Nephron (organoid): Measurements from ENCODE around the gene TNKS2.

Experiments
- H3K27ac Mint-ChIP-seq, 3 experiments: 2 replicates each; pipeline ENCODE4 v1.8.0; 2020; ENCODE audit warnings: mixed read lengths in 3 of 3, mild to moderate bottlenecking in 2 of 3, moderate library complexity in 1 of 3
- H3K27me3 Mint-ChIP-seq: 2 replicates; pipeline ENCODE4 v1.8.0; 2021; ENCODE audit warnings: low read depth, mild to moderate bottlenecking, moderate library complexity, mixed read lengths
- H3K36me3 Mint-ChIP-seq: 2 replicates; pipeline ENCODE4 v1.8.0; 2020; ENCODE audit warnings: low read depth, mixed read lengths
- H3K4me1 Mint-ChIP-seq: 2 replicates; pipeline ENCODE4 v1.8.0; 2020; ENCODE audit warnings: mixed read lengths
- H3K4me3 Mint-ChIP-seq, 3 experiments: 2 replicates each; pipeline ENCODE4 v1.8.0; 2020; ENCODE audit warnings: mild to moderate bottlenecking in 3 of 3, mixed read lengths in 3 of 3, moderate library complexity in 2 of 3
- H3K9me3 Mint-ChIP-seq: 2 replicates; pipeline ENCODE4 v1.8.0; 2020; ENCODE audit warnings: mixed read lengths
- TF ChIP-seq, protein P1 (sequence below), 3 experiments: fragments of 200-600 bp; sonication (generic); IDR thresholded peaks; one replicate each; pipeline ENCODE4 v1.5.0; 2021; ENCODE audit warnings: antibody characterized with exemption in 3 of 3; ENCODE audit not compliant: unreplicated experiment in 3 of 3

Gene TNKS2

DNA sequence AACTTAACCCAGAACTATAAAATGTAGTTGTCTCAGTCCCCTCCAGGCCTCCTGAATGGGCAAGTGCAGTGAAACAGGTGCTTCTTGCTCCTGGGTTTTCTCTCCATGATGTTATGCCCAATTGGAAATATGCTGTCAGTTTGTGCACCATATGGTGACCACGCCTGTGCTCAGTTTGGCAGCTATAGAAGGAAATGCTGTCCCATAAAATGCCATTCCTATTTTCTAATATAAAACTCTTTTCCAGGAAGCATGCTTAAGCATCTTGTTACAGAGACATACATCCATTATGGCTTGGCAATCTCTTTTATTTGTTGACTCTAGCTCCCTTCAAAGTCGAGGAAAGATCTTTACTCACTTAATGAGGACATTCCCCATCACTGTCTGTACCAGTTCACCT lies 65.9 kb downstream of the TNKS2 start:
- H3K27ac Mint-ChIP-seq, result no peak overlapping the region
- peaks cover 46% of the 10 kb centered on the region for H3K36me3 Mint-ChIP-seq
- TF ChIP-seq, protein P1, sequence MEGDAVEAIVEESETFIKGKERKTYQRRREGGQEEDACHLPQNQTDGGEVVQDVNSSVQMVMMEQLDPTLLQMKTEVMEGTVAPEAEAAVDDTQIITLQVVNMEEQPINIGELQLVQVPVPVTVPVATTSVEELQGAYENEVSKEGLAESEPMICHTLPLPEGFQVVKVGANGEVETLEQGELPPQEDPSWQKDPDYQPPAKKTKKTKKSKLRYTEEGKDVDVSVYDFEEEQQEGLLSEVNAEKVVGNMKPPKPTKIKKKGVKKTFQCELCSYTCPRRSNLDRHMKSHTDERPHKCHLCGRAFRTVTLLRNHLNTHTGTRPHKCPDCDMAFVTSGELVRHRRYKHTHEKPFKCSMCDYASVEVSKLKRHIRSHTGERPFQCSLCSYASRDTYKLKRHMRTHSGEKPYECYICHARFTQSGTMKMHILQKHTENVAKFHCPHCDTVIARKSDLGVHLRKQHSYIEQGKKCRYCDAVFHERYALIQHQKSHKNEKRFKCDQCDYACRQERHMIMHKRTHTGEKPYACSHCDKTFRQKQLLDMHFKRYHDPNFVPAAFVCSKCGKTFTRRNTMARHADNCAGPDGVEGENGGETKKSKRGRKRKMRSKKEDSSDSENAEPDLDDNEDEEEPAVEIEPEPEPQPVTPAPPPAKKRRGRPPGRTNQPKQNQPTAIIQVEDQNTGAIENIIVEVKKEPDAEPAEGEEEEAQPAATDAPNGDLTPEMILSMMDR (IDR thresholded peaks at IDR 0.05; ENCODE audit: unreplicated experiment in 3 of 3), result no peak
- no peaks in the 10 kb centered on the region for H3K4me1 Mint-ChIP-seq
- H3K9me3 Mint-ChIP-seq, result no peaks in the 10 kb centered on the region
- H3K27me3 Mint-ChIP-seq, result no peaks in the 10 kb centered on the region
- H3K4me3 Mint-ChIP-seq, result no peak overlapping the region

DNA sequence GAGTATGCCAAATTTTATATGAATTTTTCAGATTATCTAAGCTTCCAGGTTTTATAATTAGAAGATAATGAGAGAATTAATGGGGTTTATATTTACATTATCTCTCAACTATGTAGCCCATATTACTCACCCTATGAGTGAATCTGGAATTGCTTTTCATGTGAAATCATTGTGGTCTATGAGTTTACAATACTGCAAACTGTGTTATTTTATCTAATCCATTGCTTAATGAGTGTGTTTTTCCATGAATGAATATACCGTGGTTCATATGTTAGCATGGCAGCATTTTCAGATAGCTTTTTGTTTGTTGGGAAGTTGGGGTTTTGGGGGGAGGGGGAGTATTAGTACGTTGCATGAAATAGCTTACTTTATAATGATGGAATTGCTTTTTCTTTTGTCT lies 66.5 kb downstream of the TNKS2 start:
- TF ChIP-seq, protein P1 (IDR thresholded peaks at IDR 0.05; ENCODE audit: unreplicated experiment in 3 of 3), result no peak

DNA sequence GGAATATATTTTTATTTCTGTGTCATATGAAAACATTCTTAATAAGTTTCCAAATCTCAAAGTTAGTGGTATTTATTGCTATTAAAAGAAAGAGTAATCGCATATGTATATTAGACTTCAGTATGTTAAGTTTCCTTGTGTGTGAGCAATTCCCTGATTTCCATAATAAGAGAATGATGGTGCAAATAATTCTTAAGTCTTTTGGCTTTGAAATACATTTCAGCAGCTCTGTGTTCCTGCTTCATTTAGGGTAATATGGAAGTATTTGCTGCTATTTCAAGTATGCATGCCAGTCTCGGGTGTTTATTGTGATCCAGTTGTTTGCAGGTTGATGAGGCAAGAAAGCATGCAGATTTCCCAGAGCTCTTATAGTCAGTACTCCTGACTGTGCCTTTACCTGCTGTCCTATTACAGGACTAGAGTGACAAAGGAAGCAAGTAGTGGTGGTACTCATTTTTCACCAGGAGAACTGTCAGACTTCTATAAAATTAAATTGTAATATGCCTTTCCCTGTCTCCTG lies 67.4 kb downstream of the TNKS2 start:
- Mint-ChIP-seq H3K4me1 (no peaks in the 10 kb centered on the region), H3K27ac (no peak overlapping the region), H3K27me3 (no peaks in the 10 kb centered on the region), H3K9me3 (no peaks in the 10 kb centered on the region), H3K36me3 (peaks cover 36% of the 10 kb centered on the region), H3K4me3 (no peak overlapping the region)
- TF ChIP-seq, protein P1 (IDR thresholded peaks at IDR 0.05; ENCODE audit: unreplicated experiment in 3 of 3), result no peak

More for the DNA sequence above, 66.5 kb downstream of the TNKS2 start:
- Mint-ChIP-seq H3K27me3 (no peaks in the 10 kb centered on the region), H3K4me1 (no peaks in the 10 kb centered on the region), H3K27ac (no peak overlapping the region), H3K36me3 (peaks cover 44% of the 10 kb centered on the region), H3K4me3 (no peak overlapping the region), H3K9me3 (no peaks in the 10 kb centered on the region)

DNA sequence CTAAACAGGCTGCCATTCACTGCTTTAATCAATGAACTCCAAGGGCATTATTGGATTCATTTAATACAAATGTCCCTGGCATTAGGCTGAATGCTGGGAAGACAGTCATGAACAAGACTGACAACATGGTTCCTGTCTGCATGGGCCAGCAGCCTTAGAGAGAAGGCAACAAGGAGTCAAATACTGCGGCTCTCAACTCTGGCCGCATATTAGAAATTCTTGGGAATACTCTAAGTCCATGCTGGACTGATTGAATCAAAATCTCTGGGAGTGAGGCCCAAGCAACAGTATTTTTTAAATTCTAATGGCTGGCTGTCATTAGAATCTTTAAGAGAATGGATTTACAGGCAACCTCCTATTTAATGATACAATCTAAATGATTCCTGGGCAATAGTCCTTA lies 76.9 kb downstream of the TNKS2 start:
- H3K36me3 Mint-ChIP-seq, result no peaks in the 10 kb centered on the region
- no peaks in the 10 kb centered on the region for H3K9me3 Mint-ChIP-seq
- peak overlapping the region in 1 of 3 experiments; percentile 76 for H3K27ac Mint-ChIP-seq
- no peaks in the 10 kb centered on the region for H3K27me3 Mint-ChIP-seq
- peaks cover 10% of the 10 kb centered on the region for H3K4me1 Mint-ChIP-seq
- TF ChIP-seq, protein P1 (IDR thresholded peaks at IDR 0.05; ENCODE audit: unreplicated experiment in 3 of 3), result no peak
- H3K4me3 Mint-ChIP-seq, result no peak overlapping the region

DNA sequence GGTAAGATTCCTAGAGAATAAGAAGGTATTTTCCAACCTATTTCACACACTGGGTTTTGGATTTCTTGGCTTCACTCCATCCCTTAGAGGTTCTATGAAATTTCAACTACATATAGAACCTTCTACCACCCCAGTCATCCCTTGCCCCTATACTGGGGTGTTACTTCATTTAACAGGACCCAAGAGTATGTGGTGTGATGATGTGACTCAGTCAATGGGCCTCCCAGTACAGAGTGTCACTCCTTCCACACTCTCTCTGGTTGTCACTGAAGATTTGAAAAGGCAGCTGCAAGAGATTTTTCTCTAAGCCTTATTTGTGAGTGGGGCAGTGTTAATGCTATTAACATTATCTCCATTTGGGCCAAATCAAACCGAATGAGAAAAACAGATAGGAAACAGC lies 77.6 kb downstream of the TNKS2 start:
- H3K27ac Mint-ChIP-seq, result no peak overlapping the region
- no peak overlapping the region for H3K4me3 Mint-ChIP-seq
- no peaks in the 10 kb centered on the region for H3K27me3 Mint-ChIP-seq
- H3K4me1 Mint-ChIP-seq, result peaks cover 12% of the 10 kb centered on the region
- TF ChIP-seq, protein P1 (IDR thresholded peaks at IDR 0.05; ENCODE audit: unreplicated experiment in 3 of 3), result no peak
- H3K9me3 Mint-ChIP-seq, result no peaks in the 10 kb centered on the region
- H3K36me3 Mint-ChIP-seq, result no peaks in the 10 kb centered on the region

DNA sequence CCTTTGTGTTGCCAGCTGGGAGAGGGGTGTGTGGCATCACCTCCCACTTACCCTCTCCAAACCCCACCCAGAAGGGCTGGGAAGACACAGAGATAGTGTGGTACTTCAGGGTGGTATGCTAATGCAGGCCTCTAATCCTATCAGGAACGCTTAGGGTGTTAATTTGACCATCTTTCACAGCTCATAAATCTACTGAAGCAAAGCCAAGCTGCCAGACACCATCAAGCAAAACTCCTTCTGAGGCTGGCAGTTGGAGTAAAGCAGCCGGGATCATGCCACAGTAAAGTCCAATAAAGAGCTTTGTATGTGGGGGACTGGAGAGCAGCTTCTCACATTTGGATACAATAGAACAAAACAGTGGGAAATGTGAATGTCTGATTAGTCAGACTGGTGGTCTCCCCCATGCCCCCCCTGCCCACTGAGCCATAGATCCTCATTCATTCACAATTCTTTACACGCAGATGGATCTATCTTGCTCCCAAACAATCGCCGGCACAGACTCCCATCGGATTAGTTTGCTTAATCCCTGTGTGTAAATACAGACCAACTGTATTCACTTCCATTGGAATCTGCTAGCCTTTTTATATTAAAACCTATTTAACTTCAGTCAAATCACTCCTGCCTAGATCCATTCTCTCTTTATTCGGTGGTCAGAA lies 81.4 kb downstream of the TNKS2 start:
- H3K4me1 Mint-ChIP-seq, result peaks cover 27% of the 10 kb centered on the region
- no peaks in the 10 kb centered on the region for H3K9me3 Mint-ChIP-seq
- no peak overlapping the region for H3K4me3 Mint-ChIP-seq
- no peaks in the 10 kb centered on the region for H3K36me3 Mint-ChIP-seq
- H3K27ac Mint-ChIP-seq, result peak overlapping the region in 1 of 3 experiments; percentile 45
- no peaks in the 10 kb centered on the region for H3K27me3 Mint-ChIP-seq
- TF ChIP-seq, protein P1 (IDR thresholded peaks at IDR 0.05; ENCODE audit: unreplicated experiment in 3 of 3), result no peak
